Measurements from ENCODE around the gene TMPRSS11A.

TMPRSS11A gene

GRCh38 chr4:67918428-67918827 is 44.9 kb downstream of the TMPRSS11A start:
- DNase-seq (ENCODE audit: low read depth, low spot score): no peak
- Histone ChIP-seq H3K27ac (ENCODE audit: low read length) (no peak overlapping the region), H3K9me3 (ENCODE audit: control insufficient read depth, insufficient read depth, low read length) (no peaks in the 10 kb centered on the region), H3K4me1 (ENCODE audit: control insufficient read depth, insufficient read depth, low read length) (no peaks in the 10 kb centered on the region), H3K27me3 (ENCODE audit: control insufficient read depth, insufficient read depth, low read length) (no peaks in the 10 kb centered on the region), H3K4me3 (ENCODE audit: low read length) (no peak overlapping the region), H3K36me3 (ENCODE audit: control insufficient read depth, insufficient read depth, low read length) (no peaks in the 10 kb centered on the region)

DNA sequence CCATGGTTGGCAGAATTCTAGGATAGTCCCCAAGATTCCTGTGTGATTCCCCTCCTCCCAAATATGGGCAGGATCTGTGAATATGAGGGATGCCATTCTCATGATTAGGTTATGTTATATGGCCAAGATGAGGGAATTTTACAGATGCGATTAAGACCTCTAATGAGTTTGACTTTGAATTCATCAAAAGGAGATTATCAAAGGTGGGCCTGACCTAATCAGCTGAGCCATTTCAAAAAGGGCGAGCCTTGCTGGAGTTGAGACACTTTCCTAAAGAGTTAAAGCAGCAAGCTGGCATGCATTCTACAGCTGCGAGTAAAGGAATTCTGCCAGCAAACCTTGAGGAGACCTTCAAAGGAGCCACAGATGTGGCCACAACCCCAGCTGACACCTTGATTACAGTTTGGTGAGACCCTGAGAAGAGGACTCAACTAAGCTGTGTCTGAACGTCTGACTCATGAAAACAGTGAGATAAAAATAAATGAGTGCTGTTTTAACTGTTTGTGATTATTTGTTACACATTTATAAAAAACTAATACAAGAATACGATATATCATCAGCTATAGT is 47.8 kb downstream of the TMPRSS11A start:
- Histone ChIP-seq H3K27ac (ENCODE audit: low read length) (no peak overlapping the region), H3K36me3 (ENCODE audit: control insufficient read depth, insufficient read depth, low read length) (no peaks in the 10 kb centered on the region), H3K9me3 (ENCODE audit: control insufficient read depth, insufficient read depth, low read length) (no peaks in the 10 kb centered on the region), H3K27me3 (ENCODE audit: control insufficient read depth, insufficient read depth, low read length) (no peaks in the 10 kb centered on the region), H3K4me3 (ENCODE audit: low read length) (no peak overlapping the region), H3K4me1 (ENCODE audit: control insufficient read depth, insufficient read depth, low read length) (no peaks in the 10 kb centered on the region)
- no peak for DNase-seq (ENCODE audit: low read depth, low spot score)
- WGBS (ENCODE audit: insufficient coverage, insufficient read length): no CpG with 5 or more reads among the region's 5 CpGs

GRCh38 chr4:67912080-67912479 is 51.2 kb downstream of the TMPRSS11A start:
- Histone ChIP-seq H3K36me3 (ENCODE audit: control insufficient read depth, insufficient read depth, low read length) (no peaks in the 10 kb centered on the region), H3K4me3 (ENCODE audit: low read length) (no peak overlapping the region), H3K27ac (ENCODE audit: low read length) (no peak overlapping the region), H3K4me1 (ENCODE audit: control insufficient read depth, insufficient read depth, low read length) (no peaks in the 10 kb centered on the region), H3K9me3 (ENCODE audit: control insufficient read depth, insufficient read depth, low read length) (no peaks in the 10 kb centered on the region), H3K27me3 (ENCODE audit: control insufficient read depth, insufficient read depth, low read length) (no peaks in the 10 kb centered on the region)
- 100% methylated on average over 1 of the region's 2 CpGs for WGBS (ENCODE audit: insufficient coverage, insufficient read length)
- DNase-seq (ENCODE audit: low read depth, low spot score): no peak

DNA sequence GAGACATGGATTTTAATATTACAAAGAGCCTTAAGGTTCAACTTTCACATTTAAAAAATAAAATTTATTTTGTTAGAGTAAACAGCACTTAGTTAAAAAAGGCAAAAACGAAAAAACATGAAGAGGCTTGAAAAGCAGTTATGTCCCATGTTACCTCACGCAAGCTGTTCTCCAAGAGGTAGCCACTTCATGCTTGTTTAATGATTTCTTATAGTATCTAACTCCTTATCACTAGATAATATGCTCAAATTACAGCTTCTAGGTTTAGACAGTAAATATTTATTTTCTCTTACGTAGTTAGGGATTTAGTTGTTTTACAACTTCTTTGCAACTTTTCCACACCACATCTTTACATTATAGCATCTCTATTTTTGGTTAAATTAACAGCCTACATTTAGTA is 51.7 kb downstream of the TMPRSS11A start:
- DNase-seq (ENCODE audit: low read depth, low spot score): no peak

DNA sequence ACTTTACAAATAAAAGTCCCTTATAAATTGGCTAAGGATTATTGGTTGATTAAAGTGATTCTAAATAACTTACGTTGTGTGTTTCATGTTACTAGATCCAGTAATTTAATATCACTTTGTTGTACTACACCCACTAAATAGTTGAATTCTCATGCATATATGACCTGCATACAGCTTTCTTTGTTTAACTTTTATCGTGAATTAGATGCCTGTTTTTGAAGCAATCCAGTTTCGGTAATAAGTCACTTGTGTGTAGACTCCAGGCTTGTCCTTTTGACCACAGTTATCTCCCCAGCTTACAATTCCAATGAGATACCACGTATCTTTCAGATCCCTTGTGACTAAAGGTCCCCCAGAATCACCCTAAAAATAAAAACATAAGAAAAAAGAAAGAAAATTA is 52.2 kb downstream of the TMPRSS11A start:
- Histone ChIP-seq H3K27me3 (ENCODE audit: control insufficient read depth, insufficient read depth, low read length) (no peaks in the 10 kb centered on the region), H3K4me1 (ENCODE audit: control insufficient read depth, insufficient read depth, low read length) (no peaks in the 10 kb centered on the region), H3K9me3 (ENCODE audit: control insufficient read depth, insufficient read depth, low read length) (no peaks in the 10 kb centered on the region), H3K36me3 (ENCODE audit: control insufficient read depth, insufficient read depth, low read length) (no peaks in the 10 kb centered on the region), H3K27ac (ENCODE audit: low read length) (no peak overlapping the region), H3K4me3 (ENCODE audit: low read length) (no peak overlapping the region)
- DNase-seq (ENCODE audit: low read depth, low spot score): no peak
- no CpG with 5 or more reads among the region's 4 CpGs for WGBS (ENCODE audit: insufficient coverage, insufficient read length)

More for the DNA sequence above, 51.7 kb downstream of the TMPRSS11A start:
- H3K27me3 ChIP-seq (ENCODE audit: control insufficient read depth, insufficient read depth, low read length): no peaks in the 10 kb centered on the region
- H3K27ac ChIP-seq (ENCODE audit: low read length): no peak overlapping the region
- no CpG with 5 or more reads among the region's 3 CpGs for WGBS (ENCODE audit: insufficient coverage, insufficient read length)
- H3K9me3 ChIP-seq (ENCODE audit: control insufficient read depth, insufficient read depth, low read length): no peaks in the 10 kb centered on the region
- H3K4me3 ChIP-seq (ENCODE audit: low read length): no peak overlapping the region
- H3K4me1 ChIP-seq (ENCODE audit: control insufficient read depth, insufficient read depth, low read length): no peaks in the 10 kb centered on the region
- H3K36me3 ChIP-seq (ENCODE audit: control insufficient read depth, insufficient read depth, low read length): no peaks in the 10 kb centered on the region

DNA sequence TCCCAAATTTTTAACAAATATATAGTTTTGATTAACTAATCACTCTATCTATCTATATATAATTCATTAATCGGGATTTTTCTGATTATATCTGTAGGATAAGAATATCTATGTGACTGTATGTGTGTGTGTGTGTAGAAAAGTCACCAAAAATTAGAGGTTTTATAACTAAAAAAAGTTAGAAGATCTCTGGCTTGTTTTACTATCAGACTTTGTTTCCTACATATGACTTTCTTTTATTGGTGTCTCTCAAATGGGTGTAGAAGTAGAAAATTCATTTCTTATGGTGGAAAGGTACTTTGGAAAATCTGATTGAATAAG is 52.7 kb downstream of the TMPRSS11A start:
- no peak overlapping the region for H3K4me3 ChIP-seq (ENCODE audit: low read length)
- H3K9me3 ChIP-seq (ENCODE audit: control insufficient read depth, insufficient read depth, low read length): no peaks in the 10 kb centered on the region
- WGBS (ENCODE audit: insufficient coverage, insufficient read length): no CpG with 5 or more reads among the region's 1 CpG
- no peak for DNase-seq (ENCODE audit: low read depth, low spot score)
- H3K27me3 ChIP-seq (ENCODE audit: control insufficient read depth, insufficient read depth, low read length): no peaks in the 10 kb centered on the region
- H3K36me3 ChIP-seq (ENCODE audit: control insufficient read depth, insufficient read depth, low read length): no peaks in the 10 kb centered on the region
- no peak overlapping the region for H3K27ac ChIP-seq (ENCODE audit: low read length)
- no peaks in the 10 kb centered on the region for H3K4me1 ChIP-seq (ENCODE audit: control insufficient read depth, insufficient read depth, low read length)

DNA sequence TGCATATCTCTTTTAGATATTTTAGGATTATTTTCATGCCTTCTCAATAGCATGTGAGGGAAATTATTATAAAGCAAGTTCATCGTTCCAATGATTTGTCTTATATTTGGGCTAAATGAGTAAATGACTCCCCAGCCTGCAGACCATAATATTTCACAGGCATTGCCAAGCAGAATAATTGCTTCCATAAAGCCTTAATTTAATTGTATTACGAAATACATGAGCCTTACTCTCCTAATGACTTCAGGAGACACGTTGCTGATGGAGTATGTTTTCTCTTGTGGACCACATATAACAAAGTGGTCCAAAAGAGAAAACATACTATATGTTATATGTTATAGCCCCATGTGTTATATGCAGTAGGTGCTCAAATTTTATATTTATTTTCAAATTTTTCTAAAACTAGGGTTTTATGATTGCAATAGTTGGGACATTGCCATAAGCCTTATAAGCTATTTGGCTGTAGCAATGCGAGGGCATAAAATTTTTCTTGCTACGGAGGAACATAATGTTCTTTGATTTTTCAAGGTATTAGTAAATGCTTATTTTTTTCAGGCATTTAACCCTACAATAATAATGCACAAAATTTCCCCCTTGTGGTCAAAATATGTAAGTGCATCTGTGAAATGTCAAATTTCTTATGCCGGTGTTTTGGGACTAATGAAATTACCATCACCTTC is 53.2 kb downstream of the TMPRSS11A start:
- Histone ChIP-seq H3K4me3 (ENCODE audit: low read length) (no peak overlapping the region), H3K36me3 (ENCODE audit: control insufficient read depth, insufficient read depth, low read length) (no peaks in the 10 kb centered on the region), H3K9me3 (ENCODE audit: control insufficient read depth, insufficient read depth, low read length) (no peaks in the 10 kb centered on the region), H3K27me3 (ENCODE audit: control insufficient read depth, insufficient read depth, low read length) (no peaks in the 10 kb centered on the region), H3K4me1 (ENCODE audit: control insufficient read depth, insufficient read depth, low read length) (no peaks in the 10 kb centered on the region), H3K27ac (ENCODE audit: low read length) (no peak overlapping the region)
- no peak for DNase-seq (ENCODE audit: low read depth, low spot score)
- WGBS (ENCODE audit: insufficient coverage, insufficient read length): no CpG with 5 or more reads among the region's 6 CpGs

GRCh38 chr4:67907650-67908049 is 55.6 kb downstream of the TMPRSS11A start:
- H3K4me1 ChIP-seq (ENCODE audit: control insufficient read depth, insufficient read depth, low read length): no peaks in the 10 kb centered on the region
- no peak overlapping the region for H3K27ac ChIP-seq (ENCODE audit: low read length)
- no peaks in the 10 kb centered on the region for H3K9me3 ChIP-seq (ENCODE audit: control insufficient read depth, insufficient read depth, low read length)
- no peak for DNase-seq (ENCODE audit: low read depth, low spot score)
- no peaks in the 10 kb centered on the region for H3K27me3 ChIP-seq (ENCODE audit: control insufficient read depth, insufficient read depth, low read length)
- WGBS (ENCODE audit: insufficient coverage, insufficient read length): no CpG with 5 or more reads among the region's 4 CpGs
- no peaks in the 10 kb centered on the region for H3K36me3 ChIP-seq (ENCODE audit: control insufficient read depth, insufficient read depth, low read length)
- H3K4me3 ChIP-seq (ENCODE audit: low read length): no peak overlapping the region

- no peaks in the 10 kb centered on the region for H3K27me3 ChIP-seq (ENCODE audit: control insufficient read depth, insufficient read depth, low read length)
- H3K4me1 ChIP-seq (ENCODE audit: control insufficient read depth, insufficient read depth, low read length): no peaks in the 10 kb centered on the region
- no peaks in the 10 kb centered on the region for H3K9me3 ChIP-seq (ENCODE audit: control insufficient read depth, insufficient read depth, low read length)
- no peak overlapping the region for H3K27ac ChIP-seq (ENCODE audit: low read length)
- H3K4me3 ChIP-seq (ENCODE audit: low read length): no peak overlapping the region
- H3K36me3 ChIP-seq (ENCODE audit: control insufficient read depth, insufficient read depth, low read length): no peaks in the 10 kb centered on the region
- no peak for DNase-seq (ENCODE audit: low read depth, low spot score)
Measured at GRCh38 chr4:67899096-67899495, 64.2 kb downstream of the TMPRSS11A start.

- Histone ChIP-seq H3K36me3 (ENCODE audit: control insufficient read depth, insufficient read depth, low read length) (no peaks in the 10 kb centered on the region), H3K9me3 (ENCODE audit: control insufficient read depth, insufficient read depth, low read length) (no peaks in the 10 kb centered on the region), H3K4me1 (ENCODE audit: control insufficient read depth, insufficient read depth, low read length) (no peaks in the 10 kb centered on the region), H3K4me3 (ENCODE audit: low read length) (no peak overlapping the region), H3K27ac (ENCODE audit: low read length) (no peak overlapping the region), H3K27me3 (ENCODE audit: control insufficient read depth, insufficient read depth, low read length) (no peaks in the 10 kb centered on the region)
- DNase-seq (ENCODE audit: low read depth, low spot score): no peak
Measured at GRCh38 chr4:67897686-67898085, 65.6 kb downstream of the TMPRSS11A start.

GRCh38 chr4:67896421-67897065 is 66.8 kb downstream of the TMPRSS11A start:
- Histone ChIP-seq H3K27ac (ENCODE audit: low read length) (no peak overlapping the region), H3K9me3 (ENCODE audit: control insufficient read depth, insufficient read depth, low read length) (no peaks in the 10 kb centered on the region), H3K4me3 (ENCODE audit: low read length) (no peak overlapping the region), H3K36me3 (ENCODE audit: control insufficient read depth, insufficient read depth, low read length) (no peaks in the 10 kb centered on the region), H3K4me1 (ENCODE audit: control insufficient read depth, insufficient read depth, low read length) (no peaks in the 10 kb centered on the region), H3K27me3 (ENCODE audit: control insufficient read depth, insufficient read depth, low read length) (no peaks in the 10 kb centered on the region)
- DNase-seq (ENCODE audit: low read depth, low spot score): no peak
- no CpG with 5 or more reads among the region's 26 CpGs for WGBS (ENCODE audit: insufficient coverage, insufficient read length)
